ENCODE measurements around the gene EXOC2. TPM values are rescaled to one million over a fixed set of nuclear protein-coding genes. Genes with fewer than 3 reads are reported as not detected.

The EXOC2 gene
- polyA plus RNA-seq, 1 donor (not counting 4 experiments of a cell fraction or from before 2014, with no cell fraction given) = 28.4 TPM

GRCh38 chr6:438634-439170 lies 254.2 kb downstream of the EXOC2 start:
- peaks cover 5% of the 10 kb centered on the region for H3K27me3 ChIP-seq (ENCODE audit: control insufficient read depth, extremely low read depth, insufficient read depth, low read length)
- no peak overlapping the region for H2AFZ ChIP-seq (ENCODE audit: control insufficient read depth, low read length)
- no peaks in the 10 kb centered on the region for H3K9me3 ChIP-seq (ENCODE audit: control insufficient read depth, low read depth, low read length)
- H3K9me1 ChIP-seq (ENCODE audit: control insufficient read depth, extremely low read depth, insufficient read depth, low read length) = no peaks in the 10 kb centered on the region
- dilution Hi-C loops (cut with MboI; ENCODE audit: extremely low pct_ligation_motif_present, low sequenced_read_pairs) = no loop called here
- no peaks in the 10 kb centered on the region for H4K20me1 ChIP-seq (ENCODE audit: control insufficient read depth, extremely low read depth, insufficient read depth, low read length)
- DNase-seq (ENCODE audit: low read depth, low spot score) = no peak
- TF ChIP-seq CTCF (optimal IDR thresholded peaks at IDR 0.05 in 1 of 3, IDR thresholded peaks at IDR 0.05 in 1 of 3, conservative IDR thresholded peaks at IDR 0.05 in 1 of 3; ENCODE audit: extremely low read depth in 1 of 3, insufficient read depth in 2 of 3, low read length in 3 of 3) (no peak), EZH2 (IDR thresholded peaks at IDR 0.05; ENCODE audit: low read length) (no peak)
- H3K36me3 ChIP-seq (ENCODE audit: control insufficient read depth in 2 of 2, extremely low read depth in 1 of 2, insufficient read depth in 2 of 2, low read length in 2 of 2) = no peaks in the 10 kb centered on the region
- H3K4me1 ChIP-seq (ENCODE audit: control insufficient read depth, extremely low read depth, insufficient read depth, low read length) = no peaks in the 10 kb centered on the region
- H3K79me2 ChIP-seq (ENCODE audit: control insufficient read depth, insufficient read depth, low read length) = no peaks in the 10 kb centered on the region
- no peak overlapping the region for H3K4me3 ChIP-seq (ENCODE audit: control insufficient read depth in 2 of 3, extremely low read depth in 1 of 3, insufficient read depth in 2 of 3, low read depth in 1 of 3, low read length in 3 of 3)
- no peak overlapping the region for H3K27ac ChIP-seq (ENCODE audit: control insufficient read depth, insufficient read depth, low read length)
- H3K9ac ChIP-seq (ENCODE audit: control insufficient read depth, extremely low read depth, insufficient read depth, low read length) = no peak overlapping the region
- FAIRE-seq = no peak
- no peak overlapping the region for H3K4me2 ChIP-seq (ENCODE audit: control insufficient read depth, extremely low read depth, insufficient read depth, low read depth, low read length)

GRCh38 chr6:437037-437392 lies 255.9 kb downstream of the EXOC2 start:
- H3K9me3 ChIP-seq (ENCODE audit: control insufficient read depth, low read depth, low read length) = no peaks in the 10 kb centered on the region
- H4K20me1 ChIP-seq (ENCODE audit: control insufficient read depth, extremely low read depth, insufficient read depth, low read length) = no peaks in the 10 kb centered on the region
- H3K4me3 ChIP-seq (ENCODE audit: control insufficient read depth in 2 of 3, extremely low read depth in 1 of 3, insufficient read depth in 2 of 3, low read depth in 1 of 3, low read length in 3 of 3) = no peak overlapping the region
- no peaks in the 10 kb centered on the region for H3K9me1 ChIP-seq (ENCODE audit: control insufficient read depth, extremely low read depth, insufficient read depth, low read length)
- dilution Hi-C loops (cut with MboI; ENCODE audit: extremely low pct_ligation_motif_present, low sequenced_read_pairs) = no loop called here
- H3K79me2 ChIP-seq (ENCODE audit: control insufficient read depth, insufficient read depth, low read length) = no peaks in the 10 kb centered on the region
- H3K4me2 ChIP-seq (ENCODE audit: control insufficient read depth, extremely low read depth, insufficient read depth, low read depth, low read length) = no peak overlapping the region
- H3K9ac ChIP-seq (ENCODE audit: control insufficient read depth, extremely low read depth, insufficient read depth, low read length) = no peak overlapping the region
- no peak overlapping the region for H3K27ac ChIP-seq (ENCODE audit: control insufficient read depth, insufficient read depth, low read length)
- TF ChIP-seq EZH2 (IDR thresholded peaks at IDR 0.05; ENCODE audit: low read length) = no peak
- TF ChIP-seq CTCF (optimal IDR thresholded peaks at IDR 0.05 in 1 of 3, IDR thresholded peaks at IDR 0.05 in 1 of 3, conservative IDR thresholded peaks at IDR 0.05 in 1 of 3; ENCODE audit: extremely low read depth in 1 of 3, insufficient read depth in 2 of 3, low read length in 3 of 3) = no peak
- no peak overlapping the region for H2AFZ ChIP-seq (ENCODE audit: control insufficient read depth, low read length)
- FAIRE-seq (no peak), DNase-seq (ENCODE audit: low read depth, low spot score) (no peak)
- peaks cover 5% of the 10 kb centered on the region for H3K27me3 ChIP-seq (ENCODE audit: control insufficient read depth, extremely low read depth, insufficient read depth, low read length)
- H3K4me1 ChIP-seq (ENCODE audit: control insufficient read depth, extremely low read depth, insufficient read depth, low read length) = no peaks in the 10 kb centered on the region
- H3K36me3 ChIP-seq (ENCODE audit: control insufficient read depth in 2 of 2, extremely low read depth in 1 of 2, insufficient read depth in 2 of 2, low read length in 2 of 2) = no peaks in the 10 kb centered on the region

Data from keratinocyte (primary cell).